HCT116 (cell line): ENCODE results near the gene C9orf72.

Experiments used
- ATF3 ChIP-seq: IDR thresholded peaks from 2 replicates; pipeline ENCODE4 v1.6.1; 2012
- CBX3 ChIP-seq: IDR thresholded peaks from 2 replicates; pipeline ENCODE4 v1.6.1; 2012; ENCODE audit warnings: low read depth
- CTCF ChIP-seq, 3 experiments: fragments of 200-600 bp in 1 of 3; sonication (generic) in 1 of 3; IDR thresholded peaks in 2 of 3; conservative IDR thresholded peaks in 1 of 3; 2 replicates each; pipeline ENCODE4 v1.5.1; 2012 to 2017; ENCODE audit warnings: low read depth in 2 of 3, low read length in 2 of 3, antibody characterized with exemption in 1 of 3, borderline replicate concordance in 1 of 3, control low read depth in 1 of 3, mild to moderate bottlenecking in 1 of 3, mixed read lengths in 1 of 3, mixed run types in 1 of 3, moderate library complexity in 1 of 3; ENCODE audit not compliant: insufficient read depth in 1 of 3
- EZH2 ChIP-seq: fragments of 200-600 bp; sonication (generic); IDR thresholded peaks from 2 replicates; pipeline ENCODE4 v1.6.1; 2017; ENCODE audit warnings: antibody characterized with exemption, mixed run types
- EZH2phosphoT487 ChIP-seq: fragments of 200-600 bp; IDR thresholded peaks from 2 replicates; pipeline ENCODE4 v1.6.1; 2018; ENCODE audit warnings: antibody characterized with exemption, borderline replicate concordance
- MAX ChIP-seq: IDR thresholded peaks from 2 replicates; pipeline ENCODE4 v1.6.1; 2012
- POLR2A ChIP-seq: IDR thresholded peaks from 2 replicates; pipeline ENCODE4 v1.7.0; 2011; ENCODE audit warnings: borderline replicate concordance; ENCODE audit not compliant: insufficient read depth, insufficient read length; ENCODE audit errors: extremely low read depth
- POLR2AphosphoS5 ChIP-seq: IDR thresholded peaks from 2 replicates; pipeline ENCODE4 v1.6.1; 2011; ENCODE audit warnings: mild to moderate bottlenecking, low read depth, low read length, moderate library complexity
- RAD21 ChIP-seq: IDR thresholded peaks from 2 replicates; pipeline ENCODE4 v1.6.1; 2012; ENCODE audit warnings: low read depth, mild to moderate bottlenecking
- REST ChIP-seq: IDR thresholded peaks from 2 replicates; pipeline ENCODE4 v1.6.1; 2012; ENCODE audit warnings: low read depth
- SIN3A ChIP-seq: IDR thresholded peaks from 2 replicates; pipeline ENCODE4 v1.6.1; 2012; ENCODE audit warnings: low read depth
- TCF7L2 ChIP-seq: IDR thresholded peaks from 2 replicates; pipeline ENCODE4 v1.7.0; 2011; ENCODE audit warnings: borderline replicate concordance, inconsistent platforms; ENCODE audit not compliant: insufficient read depth, insufficient read length; ENCODE audit errors: extremely low read depth
- YY1 ChIP-seq: IDR thresholded peaks from 2 replicates; pipeline ENCODE4 v1.6.1; 2011; ENCODE audit warnings: low read length, low read depth, moderate library complexity, mild to moderate bottlenecking; ENCODE audit not compliant: insufficient replicate concordance; ENCODE audit errors: extremely low read depth
- ZNF274 ChIP-seq: fragments of 200-500 bp; sonication (Bioruptor generic); IDR thresholded peaks from 2 replicates; pipeline ENCODE4 v1.6.1; 2014; ENCODE audit warnings: mild to moderate bottlenecking, low read depth, low read length, inconsistent platforms

- TF ChIP-seq POLR2AphosphoS5 (no peak), CTCF (IDR thresholded peaks at IDR 0.05 in 2 of 3, conservative IDR thresholded peaks at IDR 0.05 in 1 of 3; ENCODE audit: borderline replicate concordance in 1 of 3, insufficient read depth in 1 of 3, low read depth in 2 of 3, low read length in 2 of 3) (no peak), SIN3A (no peak), RAD21 (no peak), EZH2 (no peak), POLR2A (no peak), ATF3 (no peak), YY1 (no peak), CBX3 (no peak), ZNF274 (no peak), TCF7L2 (no peak), EZH2phosphoT487 (no peak), MAX (no peak), REST (no peak)
These were observed 9.5 kb upstream of the C9orf72 start for GRCh38 chr9:27582794-27583193.
